AG04449 (cell line): ENCODE data around the gene ARHGAP18.
A peak's percentile ranks its signal among the peaks of the same experiment; 100 is the strongest.

ENCODE experiments used
- CTCF ChIA-PET: fragments of 350-600 bp; formaldehyde crosslinking; extraction: SDS; loops from one replicate; lab custom pipeline; 2021; ENCODE audit warnings: antibody characterized with exemption; lab: Yijun Ruan, JAX
- POLR2A ChIA-PET: fragments of 400-600, 350-600 bp; formaldehyde crosslinking; extraction: SDS; loops from one replicate; lab custom pipeline; 2020; ENCODE audit warnings: antibody characterized with exemption, inconsistent platforms; lab: Yijun Ruan, JAX
- DNase-seq: peaks from one replicate; pipeline ENCODE4 v3.0.0-alpha.2; 2010; ENCODE audit warnings: low read depth, low spot score
- H3K4me3 ChIP-seq: 2 replicates; pipeline ENCODE4 v1.5.1; 2011; ENCODE audit warnings: low read depth, mild to moderate bottlenecking, control low read depth, low read length
- CTCF ChIP-seq: IDR thresholded peaks from one replicate; pipeline ENCODE4 v1.5.1; 2011; ENCODE audit warnings: mild to moderate bottlenecking, moderate library complexity, low read length, control low read depth, inconsistent platforms; ENCODE audit not compliant: insufficient read depth; ENCODE audit errors: missing control alignments

The ARHGAP18 gene

GRCh38 chr6:129539032-129539431 lies 170.9 kb downstream of the ARHGAP18 start:
- TF ChIP-seq CTCF, result no peak
- H3K4me3 ChIP-seq, result no peak overlapping the region
- no peak for DNase-seq
- POLR2A ChIA-PET, result no interaction called here
- CTCF ChIA-PET, result interaction anchor here (0.9 kb wide), 1 partner anchor 36 kb away, joined by 4 read pairs; no protein-coding TSS in a partner anchor

- CTCF ChIA-PET, result interaction anchor here (1.0 to 1.5 kb wide), 3 partner anchors 11 to 38 kb away, joined by 3 to 11 read pairs (median 6); no protein-coding TSS in a partner anchor
- POLR2A ChIA-PET, result no interaction called here
- no peak for DNase-seq
- no peak for TF ChIP-seq CTCF
- no peak overlapping the region for H3K4me3 ChIP-seq
Observed at GRCh38 chr6:129536271-129536670, 173.7 kb downstream of the ARHGAP18 start.

DNA sequence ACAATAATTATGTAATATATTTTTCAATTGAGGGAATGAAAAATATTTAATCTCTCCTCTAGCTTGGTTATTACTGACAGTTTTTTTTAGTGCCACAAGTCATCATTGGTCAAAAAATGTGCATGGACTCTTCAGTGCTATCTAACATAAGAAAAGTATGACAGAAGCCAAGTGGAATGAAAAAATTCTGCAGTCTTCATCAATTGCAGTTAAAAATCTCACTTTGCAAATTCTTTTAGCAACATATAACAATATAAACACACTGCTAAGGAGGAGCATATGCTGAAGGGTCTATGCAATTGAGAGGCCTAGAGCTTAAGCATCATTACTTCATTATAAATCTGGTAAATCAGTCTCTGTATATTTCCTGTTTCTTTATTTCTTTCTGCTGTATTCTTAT lies 175.1 kb downstream of the ARHGAP18 start:
- no peak for TF ChIP-seq CTCF
- peak; percentile 23 for DNase-seq
- ChIA-PET POLR2A (no interaction called here), CTCF (interaction anchor here (0.6 to 1.2 kb wide), 3 partner anchors 20 to 706 kb away, joined by 3 to 4 read pairs (median 3); no protein-coding TSS in a partner anchor)
- H3K4me3 ChIP-seq, result no peak overlapping the region
